Measurements from ENCODE around the gene CALN1.
"Not testable (repeated sequence)": the region's sequence is repeated elsewhere in the genome, so short reads cannot be mapped to it uniquely, and the experiment has no call there.

The CALN1 gene

DNA sequence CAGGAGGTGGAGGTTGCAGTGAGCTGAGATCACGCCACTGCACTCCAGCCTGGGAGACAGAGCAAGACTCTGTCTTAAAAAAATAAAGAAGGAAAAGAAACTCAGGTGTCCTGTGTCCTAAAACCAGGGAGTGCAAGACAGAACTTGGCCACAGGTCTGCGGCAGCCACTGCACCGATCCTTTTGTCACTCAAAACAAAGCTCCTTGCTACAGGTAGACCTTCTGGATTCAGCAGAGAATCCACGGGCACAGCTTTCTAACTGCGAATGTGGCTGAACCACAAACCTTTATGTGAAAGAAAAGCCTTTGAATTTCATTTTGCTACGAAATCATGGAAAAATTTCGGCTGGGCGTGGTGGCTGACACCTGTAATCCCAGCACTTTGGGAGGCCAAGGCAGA is 634.9 kb downstream of the CALN1 start:
- DNase-seq = no peak

DNA sequence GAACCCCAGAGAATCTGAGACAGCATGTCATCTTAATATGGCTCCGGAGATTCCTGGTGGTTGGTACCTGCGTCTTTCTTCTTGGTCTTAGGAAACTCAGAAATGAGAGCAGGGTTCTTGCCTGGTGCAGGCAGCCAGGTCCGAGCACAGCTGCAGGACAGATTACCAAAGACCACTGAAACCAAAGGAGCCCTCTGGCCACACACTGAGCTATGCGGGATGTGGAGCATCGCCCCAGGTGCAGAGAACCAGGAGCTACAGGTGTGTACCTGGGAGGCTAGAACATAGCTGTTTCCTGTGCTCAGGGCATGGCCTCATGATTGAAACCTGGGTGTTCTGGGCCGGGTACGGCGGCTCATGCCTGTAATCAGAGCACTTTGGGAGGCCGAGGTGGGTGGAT is 635.4 kb downstream of the CALN1 start:
- DNase-seq = no peak

DNA sequence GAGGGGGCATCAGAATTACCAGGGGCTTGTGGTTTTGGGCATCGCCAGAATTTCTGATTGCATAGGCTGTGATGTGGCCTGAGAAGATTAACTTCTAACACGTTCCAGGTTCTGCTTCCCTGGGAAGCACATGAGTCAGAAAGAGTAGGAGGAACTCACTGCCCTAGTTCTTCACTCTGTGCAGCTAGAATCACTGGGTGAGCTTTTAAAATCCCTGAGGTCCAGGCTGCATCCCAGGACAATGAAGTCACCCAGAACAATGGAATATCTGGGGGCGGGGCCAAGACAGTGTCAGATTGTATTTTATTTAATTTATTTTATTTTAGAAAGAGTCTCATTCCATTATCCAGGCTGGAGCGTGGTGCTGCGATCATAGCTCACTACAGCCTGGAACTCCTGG is 636.5 kb downstream of the CALN1 start:
- DNase-seq = no peak

DNA sequence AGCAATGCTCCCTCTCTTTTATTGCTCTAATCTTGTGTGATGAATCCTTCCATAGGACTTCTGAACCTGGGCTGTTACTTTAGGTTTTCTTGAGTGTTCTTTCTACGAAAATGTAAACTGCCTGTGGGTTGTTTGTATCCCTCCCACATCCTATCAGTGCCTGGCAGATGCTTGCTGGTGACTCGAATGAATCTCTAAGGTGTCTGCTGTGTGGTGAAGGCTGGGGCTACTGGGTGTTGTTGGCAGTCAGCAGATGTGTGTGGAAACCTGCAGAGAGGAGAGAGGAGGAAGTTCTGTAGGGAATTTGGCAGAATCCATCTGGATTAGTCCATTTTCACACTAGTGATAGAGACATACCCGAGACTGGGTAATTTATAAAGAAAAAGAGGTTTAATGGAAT is 639.4 kb downstream of the CALN1 start:
- no peak for DNase-seq

DNA sequence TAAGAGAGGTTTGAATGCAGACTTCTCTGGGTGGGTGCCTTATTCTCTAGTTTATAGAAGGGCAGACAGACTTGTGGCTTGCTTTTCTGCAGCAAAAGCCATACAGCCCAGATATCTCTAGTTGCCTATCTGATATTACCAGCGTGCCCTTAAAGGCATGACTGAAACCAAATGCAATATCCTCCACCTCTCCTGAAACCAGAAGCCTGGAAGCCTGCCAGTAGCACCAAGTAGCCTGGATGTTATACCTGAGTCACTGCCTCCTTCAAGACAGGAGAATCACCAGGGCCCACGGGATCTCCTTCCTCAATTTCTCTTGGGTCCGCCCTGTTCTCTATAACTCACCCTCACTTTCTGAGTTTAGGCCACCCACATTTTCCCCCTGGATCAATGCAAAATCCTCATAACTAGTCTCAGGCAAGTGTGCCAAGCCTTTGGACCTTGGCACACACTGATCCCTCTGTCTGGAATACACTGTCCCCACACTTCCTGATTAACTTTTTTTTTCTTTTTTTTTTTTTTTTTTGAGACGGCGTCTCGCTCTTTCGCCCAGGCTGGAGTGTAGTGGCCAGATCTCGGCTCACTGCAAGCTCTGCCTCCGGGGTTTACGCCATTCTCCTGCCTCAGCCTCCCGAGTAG is 641.8 kb downstream of the CALN1 start:
- no peak for DNase-seq

DNA sequence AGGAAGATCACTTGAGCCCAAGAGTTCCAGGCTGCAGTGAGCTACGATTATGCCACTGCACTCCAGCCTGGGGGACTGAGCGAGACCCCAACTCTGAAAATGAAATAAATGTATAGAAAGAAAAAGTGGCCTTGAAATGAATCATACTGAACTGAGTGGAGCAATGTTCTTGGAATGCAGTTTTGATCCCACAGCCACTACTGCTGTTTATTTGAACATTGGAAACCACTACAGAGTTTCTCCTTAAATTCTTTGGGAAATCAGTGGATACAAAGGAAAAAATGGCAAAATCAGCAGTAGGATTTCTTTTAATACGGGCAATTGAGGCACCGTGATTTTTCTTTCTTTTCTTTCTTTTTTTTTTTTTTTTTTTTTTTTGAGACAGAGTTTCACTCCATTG is 642.8 kb downstream of the CALN1 start:
- no peak for DNase-seq

DNA sequence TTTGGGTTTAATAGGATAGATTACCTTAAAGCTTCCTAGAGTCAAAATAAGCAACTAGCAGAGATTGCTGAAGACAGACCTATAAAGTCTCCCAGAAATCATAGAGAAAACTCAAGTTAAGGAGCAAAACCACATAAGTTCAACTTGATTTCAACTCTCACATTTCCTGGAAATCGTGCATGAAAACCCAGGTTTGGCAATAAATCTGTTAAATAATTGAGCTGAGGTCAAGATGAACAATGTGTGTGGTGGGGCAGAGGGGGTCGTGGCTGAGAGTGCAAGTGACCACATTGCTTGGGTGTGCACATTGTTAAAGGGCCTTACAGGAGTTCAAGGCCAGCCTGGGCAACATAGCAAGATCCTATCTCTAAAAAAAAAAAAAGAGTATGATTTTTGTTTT is 643.7 kb downstream of the CALN1 start:
- no peak for DNase-seq

DNA sequence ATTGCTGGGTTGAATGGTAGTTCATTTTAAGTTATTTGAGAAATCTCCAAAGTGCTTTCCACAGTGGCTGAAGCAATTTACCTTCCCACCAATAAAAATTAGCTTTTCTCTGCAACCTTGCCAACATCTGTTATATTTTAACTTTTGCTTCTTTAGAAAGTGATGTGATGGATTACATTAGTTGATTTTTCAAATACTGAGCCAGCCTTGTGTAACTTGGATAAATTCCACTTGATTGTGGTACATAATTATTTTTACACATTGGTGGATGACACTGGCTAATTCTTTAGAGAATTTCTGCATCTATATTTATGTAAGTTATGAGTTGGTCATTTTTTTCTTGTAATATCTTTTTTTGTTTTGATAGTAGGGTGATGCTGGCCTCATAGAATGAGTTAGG is 646.1 kb downstream of the CALN1 start:
- no peak for DNase-seq

DNA sequence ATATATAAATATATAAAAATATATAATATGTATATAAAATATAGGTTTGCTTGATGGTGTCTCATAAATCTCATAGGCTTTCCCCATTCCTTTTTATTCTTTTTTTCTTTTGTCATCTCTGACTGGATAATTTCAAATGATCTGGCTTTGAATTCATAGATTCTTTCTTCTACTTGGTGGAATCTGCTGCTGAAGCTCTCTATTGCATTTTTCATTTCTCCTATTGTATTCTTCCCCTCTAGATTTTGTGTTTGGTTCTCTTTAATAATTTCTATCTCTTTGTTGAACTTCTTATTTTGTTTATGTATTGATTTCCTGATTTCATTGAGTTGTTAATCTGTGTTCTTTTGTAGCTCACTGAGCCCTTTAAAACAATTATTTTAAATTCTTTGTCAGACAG is 650.8 kb downstream of the CALN1 start:
- DNase-seq = no peak

DNA sequence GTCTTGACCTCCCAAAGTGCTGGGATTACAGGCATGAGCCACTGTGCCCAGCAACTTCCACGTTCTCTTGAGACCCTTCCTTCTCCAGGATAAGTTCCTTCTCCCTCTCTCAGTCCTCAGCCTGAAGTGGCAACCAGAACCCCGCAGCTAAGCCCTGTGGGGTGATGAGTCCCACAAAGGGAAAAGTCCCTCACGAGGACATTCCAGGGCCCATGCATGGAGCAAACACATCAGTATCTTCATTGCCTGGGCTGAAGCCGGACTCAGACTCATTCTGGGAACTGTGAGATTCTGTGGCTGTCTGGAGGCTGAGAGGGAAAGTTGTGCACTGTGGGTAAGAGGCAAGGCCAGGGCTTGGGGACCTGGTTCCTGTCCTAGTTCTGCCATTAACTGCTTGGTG is 657.3 kb downstream of the CALN1 start:
- no peak for DNase-seq

DNA sequence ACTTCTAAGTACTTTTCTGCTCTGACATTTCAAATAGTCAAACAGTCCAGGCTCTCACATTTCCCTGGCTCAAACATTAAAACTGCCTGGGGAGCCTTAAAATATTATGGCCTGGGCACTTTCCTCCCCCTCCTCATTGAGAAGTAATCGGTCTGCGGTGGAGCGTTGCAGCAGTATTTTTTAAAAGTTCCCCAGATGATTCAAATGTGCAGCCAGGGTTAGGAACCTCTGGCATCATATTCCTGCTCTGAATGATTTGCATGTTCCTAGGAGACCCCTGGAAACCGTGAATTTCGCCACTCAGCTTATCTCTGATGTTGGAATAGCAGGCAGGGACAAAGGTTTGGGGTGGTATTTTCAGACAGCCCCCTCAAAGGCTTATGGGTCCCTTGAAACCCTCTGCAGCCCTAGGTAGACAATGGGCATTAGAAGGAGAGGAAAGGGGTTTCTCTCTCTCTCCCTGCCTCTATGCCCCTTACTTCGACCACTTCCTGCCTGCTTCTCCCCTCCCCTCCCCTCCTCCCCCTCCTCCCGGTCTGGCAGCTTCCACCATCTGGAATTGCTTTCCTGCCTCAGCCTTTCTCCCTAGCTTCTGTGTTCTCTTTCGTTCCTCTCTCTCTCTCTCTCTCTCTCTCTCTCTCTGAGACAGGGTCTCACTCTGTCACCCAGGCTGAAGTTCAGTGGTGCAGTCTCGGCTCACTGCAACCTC is 658.0 kb downstream of the CALN1 start:
- no peak for DNase-seq

DNA sequence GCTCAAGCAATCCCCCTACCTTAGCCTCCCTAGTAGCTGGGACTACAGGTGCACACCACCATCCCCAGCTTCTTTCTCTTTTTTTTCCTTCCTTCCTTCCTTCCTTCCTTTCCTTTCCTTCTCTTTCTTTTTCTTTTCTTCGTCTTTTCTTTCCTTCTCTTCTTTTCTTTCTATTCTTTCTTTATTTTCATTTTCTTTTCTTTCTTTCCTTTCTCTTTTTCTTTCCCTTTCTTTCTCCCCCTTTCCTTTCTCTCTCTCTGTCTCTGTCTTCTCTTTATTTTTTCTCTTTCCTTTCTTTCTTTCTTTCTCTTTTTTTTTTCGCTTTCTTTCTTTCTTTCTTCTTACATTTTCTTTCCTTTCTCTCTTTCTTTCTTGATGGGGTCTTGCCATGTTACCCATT is 658.9 kb downstream of the CALN1 start:
- no peak for DNase-seq

DNA sequence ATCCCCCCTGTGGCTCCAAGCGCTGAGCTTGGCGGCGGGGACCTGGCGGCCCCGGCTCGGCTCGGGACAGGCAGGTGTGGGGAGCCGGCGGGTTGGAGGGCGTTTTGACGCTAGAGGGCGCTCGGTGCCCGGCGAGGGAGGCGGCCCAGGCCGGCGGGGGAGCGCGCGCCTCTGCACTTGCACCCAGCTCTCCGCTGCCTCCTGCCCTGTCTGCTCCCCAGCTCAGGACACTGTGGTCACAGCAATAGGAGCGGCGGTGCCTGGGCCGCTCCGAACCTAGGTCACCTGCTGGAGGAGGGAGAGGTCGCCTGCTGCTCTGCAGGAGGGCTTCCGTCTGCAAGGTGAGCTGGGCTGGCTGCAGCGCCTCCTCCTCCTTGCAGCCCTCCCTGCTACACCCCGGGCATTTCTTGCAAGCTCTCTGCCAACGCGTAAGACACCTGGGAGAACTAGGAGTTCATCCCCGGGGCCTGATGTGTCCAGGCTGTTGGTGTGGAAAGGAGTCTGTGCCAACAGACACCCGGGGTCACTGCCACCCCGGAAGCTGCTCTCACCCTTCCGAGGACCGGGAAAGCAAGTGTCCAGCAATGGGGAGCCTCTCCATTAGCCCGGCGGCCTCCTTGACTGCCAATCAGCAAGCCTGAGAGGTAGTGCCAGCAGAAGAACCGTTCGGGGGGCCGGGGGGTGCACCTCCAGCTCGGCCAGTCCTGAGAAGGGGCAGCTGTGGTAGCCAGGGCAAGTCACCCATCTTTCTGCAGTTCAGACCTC is 659.8 kb downstream of the CALN1 start:
- no peak for DNase-seq

DNA sequence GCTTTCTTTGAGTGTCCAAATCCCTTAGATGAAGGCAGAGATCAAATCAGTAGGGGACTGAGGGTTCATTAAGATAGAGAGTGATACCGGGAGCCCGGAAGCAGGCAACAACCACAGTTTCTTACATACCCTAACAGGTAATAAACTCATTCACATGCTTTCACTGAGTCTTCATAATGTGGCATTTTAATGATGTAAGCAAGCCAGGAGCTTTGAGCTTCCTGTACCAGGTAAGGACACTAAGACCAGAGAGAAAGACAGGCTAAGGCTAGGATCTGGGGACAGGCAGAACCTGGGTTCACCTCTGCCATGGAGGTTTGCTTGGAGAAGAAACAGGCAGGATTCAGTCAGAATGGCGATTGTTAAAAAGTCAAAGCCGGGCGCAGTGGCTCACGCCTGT is 661.8 kb downstream of the CALN1 start:
- DNase-seq = no peak

DNA sequence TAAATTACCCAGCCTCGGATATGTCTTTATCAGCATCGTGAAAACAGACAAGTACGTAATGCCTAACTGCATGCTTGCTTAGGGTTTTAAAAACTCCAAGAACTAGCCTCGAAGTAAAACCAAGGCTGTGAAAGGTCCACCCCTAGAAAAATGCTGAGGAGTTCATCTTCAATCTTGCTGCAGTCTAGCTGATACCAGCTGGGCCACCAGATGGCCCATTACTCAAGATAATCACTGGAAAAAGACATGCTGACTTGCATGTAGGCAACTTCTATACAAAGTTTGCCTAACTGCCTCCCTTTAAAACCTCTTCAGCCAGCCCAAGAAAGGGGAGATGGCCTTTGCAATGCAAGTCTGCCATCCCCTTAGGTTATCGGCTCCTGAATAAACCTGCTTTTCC is 666.1 kb downstream of the CALN1 start:
- DNase-seq = no peak

DNA sequence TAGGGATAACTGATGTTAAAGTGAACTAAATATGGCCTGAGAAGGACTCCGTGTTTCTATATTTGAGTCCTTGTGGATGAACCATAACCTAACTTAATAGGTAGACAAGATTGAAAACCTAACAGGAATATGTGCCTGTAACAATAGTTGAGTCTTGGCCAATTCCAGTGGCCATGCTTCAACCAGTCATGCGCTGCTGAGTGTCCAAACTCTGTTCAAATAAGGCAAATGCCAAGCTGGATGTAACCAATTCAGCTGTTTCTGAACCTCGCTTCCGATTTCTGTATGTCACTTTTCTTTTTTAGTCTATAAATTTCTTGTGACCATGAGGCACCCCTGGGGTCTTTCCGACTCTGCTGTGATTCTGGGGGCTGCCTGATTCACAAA is 672.0 kb downstream of the CALN1 start:
- DNase-seq = no peak

DNA sequence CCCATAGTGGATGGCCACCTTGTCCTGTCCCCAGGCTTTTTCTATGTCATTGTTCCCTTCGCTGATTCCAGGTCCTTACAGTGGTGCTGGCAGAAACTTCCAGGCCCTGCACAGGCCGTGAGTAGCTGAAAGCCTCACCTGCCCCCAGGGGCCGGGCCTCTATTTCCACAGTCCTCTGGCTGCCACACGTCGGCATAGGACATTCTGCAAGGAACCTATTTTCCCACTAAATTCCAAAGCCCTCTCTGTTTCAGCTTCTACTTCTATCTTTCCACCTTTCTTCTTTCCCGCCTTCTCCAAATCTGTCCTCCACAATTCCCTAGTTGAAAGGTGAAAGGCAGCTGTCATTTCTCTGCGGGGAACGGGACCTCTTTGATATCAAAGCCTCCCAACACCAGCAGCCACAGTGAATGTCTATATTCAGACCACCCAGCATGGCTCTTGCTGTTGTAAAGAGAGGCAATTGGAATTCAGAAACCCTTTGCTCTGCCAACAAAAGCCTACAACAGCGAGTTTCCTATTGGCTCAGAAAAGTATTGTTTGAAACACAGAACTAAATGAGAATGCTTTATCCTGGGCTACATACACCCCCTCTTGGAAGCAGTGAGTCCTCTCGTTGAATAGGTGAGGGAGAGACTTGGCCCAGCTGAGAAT is 672.5 kb downstream of the CALN1 start:
- no peak for DNase-seq

DNA sequence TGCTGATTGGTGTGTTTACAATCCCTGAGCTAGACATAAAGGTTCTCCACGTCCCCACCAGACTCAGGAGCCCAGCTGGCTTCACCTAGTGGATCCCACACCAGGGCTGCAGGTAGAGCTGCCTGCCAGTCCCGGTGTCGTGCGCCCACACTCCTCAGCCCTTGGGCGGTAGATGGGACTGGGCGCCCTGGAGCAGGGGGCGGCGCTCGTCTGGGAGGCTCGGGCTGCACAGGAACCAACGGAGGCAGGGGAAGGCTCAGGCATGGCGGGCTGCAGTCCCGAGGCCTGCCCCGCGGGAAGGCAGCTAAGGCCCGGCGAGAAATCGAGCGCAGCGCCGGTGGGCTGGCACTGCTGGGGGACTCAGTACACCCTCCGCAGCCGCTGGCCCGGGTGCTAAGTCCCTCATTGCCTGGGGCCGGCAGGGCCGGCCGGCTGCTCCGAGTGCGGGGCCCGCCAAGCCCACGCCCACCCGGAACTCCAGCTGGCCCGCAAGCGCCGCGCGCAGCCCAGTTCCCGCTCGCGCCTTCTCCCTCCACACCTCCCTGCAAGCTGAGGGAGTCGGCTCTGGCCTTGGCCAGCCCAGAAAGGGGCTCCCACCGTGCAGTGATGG is 674.1 kb downstream of the CALN1 start:
- DNase-seq = not testable (repeated sequence)

DNA sequence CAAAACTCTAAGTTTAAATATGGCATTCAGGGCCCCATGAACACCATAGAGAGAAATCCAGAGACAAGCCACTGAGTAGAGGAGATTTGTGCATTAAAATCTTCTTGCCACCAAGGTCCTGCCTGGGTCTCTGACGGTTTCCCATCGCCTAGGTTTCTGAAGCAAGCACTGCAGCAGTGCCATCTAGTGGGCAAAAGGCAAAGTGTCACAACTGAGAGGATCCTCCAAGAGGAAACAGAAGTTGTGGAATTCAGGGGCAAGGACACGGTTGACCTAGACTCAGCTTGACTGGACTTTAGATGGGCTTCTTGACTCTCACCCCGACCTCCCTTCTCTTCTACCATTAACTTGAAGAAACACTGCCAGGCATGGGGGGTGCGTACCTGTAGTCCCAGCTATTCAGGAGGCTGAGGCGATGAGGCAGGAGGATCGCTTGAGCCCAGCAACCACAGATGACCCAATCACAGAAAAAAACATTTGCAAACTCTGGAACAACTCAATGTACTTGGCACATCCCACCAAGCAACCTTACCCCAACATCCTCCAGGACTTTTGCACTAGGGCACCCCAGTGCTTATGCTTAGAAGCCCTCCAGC is 676.1 kb downstream of the CALN1 start:
- DNase-seq = peak; percentile 74

DNA sequence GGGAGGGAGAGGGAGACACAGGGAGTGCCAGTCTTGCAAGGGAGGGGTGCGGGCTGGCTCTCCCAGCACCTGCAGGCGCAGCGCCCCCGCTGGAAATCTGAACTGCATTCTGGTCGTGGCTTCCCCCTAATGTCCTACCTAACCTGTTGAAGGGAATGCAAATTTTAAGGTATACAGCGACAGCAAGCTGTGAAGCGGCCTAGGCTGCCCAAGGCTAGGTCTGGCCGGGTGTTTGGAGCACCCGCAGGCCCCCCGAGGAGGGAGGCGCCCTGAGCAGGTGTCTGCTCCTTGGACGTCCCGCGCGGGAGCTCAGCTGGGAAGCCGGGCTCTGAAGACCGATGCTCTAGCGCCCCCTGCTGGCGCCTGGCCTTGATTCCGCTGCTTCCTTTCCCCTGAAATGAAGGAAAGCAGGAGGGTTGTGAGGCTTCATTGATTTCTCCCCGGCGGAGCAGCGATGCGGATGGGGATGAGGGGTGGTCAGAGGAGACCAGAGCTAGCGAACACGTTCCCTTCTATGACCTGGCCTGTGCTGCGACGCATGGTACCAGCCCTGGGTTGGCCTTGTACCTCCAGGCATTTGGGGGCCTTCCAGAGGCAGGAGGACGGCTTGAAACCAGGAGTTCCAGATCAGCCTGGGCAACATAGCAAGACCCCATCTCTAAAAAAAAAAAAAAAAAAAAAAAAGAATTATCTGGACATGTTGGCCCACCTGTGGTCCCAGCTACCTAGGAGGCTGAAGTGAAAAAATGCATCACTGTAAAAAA is 678.8 kb downstream of the CALN1 start:
- DNase-seq = peak; percentile 85

DNA sequence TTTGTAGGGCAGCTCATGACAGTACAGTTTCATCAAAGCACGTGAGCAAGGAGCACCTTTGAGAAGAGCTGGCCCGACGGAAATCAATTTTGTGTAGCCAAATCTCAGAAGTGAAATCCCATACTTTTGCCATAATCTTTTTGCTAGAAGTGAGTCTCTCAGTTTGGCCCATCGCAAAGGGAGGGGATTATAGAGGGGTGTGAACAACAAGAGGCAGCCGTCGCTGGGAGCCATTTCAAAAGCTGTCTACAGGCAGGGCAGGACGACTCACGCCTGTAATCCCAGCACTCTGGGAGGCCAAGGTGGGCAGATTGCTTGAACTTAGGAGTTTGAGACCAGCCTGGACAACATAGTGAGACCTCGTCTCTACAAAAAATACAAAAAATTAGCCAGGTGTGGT is 680.4 kb downstream of the CALN1 start:
- DNase-seq = no peak

Measured in activated effector memory CD4-positive, alpha-beta T cell treated with anti-CD3 and anti-CD28 coated beads, Interleukin-2, amount 50 U/mL, for 16 hours (primary cell).